H9 (cell line): Measurements from ENCODE around the gene CAMSAP2. TPM values are rescaled to one million over a fixed set of nuclear protein-coding genes. Genes with fewer than 3 reads are reported as not detected.

Experiments used
- DNase-seq: peaks from one replicate; pipeline ENCODE4 v3.0.0-alpha.2; 2017
- H2AFZ ChIP-seq: one replicate; pipeline ENCODE4 v1.6.1; 2013; ENCODE audit warnings: mild to moderate bottlenecking, low read length, control low read depth, moderate library complexity
- H2AK5ac ChIP-seq: 2 replicates; pipeline ENCODE4 v1.6.1; 2013; ENCODE audit warnings: low read length, control low read depth, mixed read lengths; ENCODE audit not compliant: insufficient read length
- H2BK120ac ChIP-seq: one replicate; pipeline ENCODE4 v1.6.1; 2013; ENCODE audit warnings: low read depth, mild to moderate bottlenecking, low read length, control low read depth, inconsistent platforms; ENCODE audit not compliant: poor library complexity, severe bottlenecking
- H2BK12ac ChIP-seq: 2 replicates; pipeline ENCODE4 v1.6.1; 2013; ENCODE audit warnings: low read length, control low read depth, mixed read lengths, low read depth; ENCODE audit not compliant: insufficient read length
- H2BK15ac ChIP-seq: 2 replicates; pipeline ENCODE4 v1.6.1; 2013; ENCODE audit warnings: low read depth, low read length, control low read depth
- H2BK20ac ChIP-seq: one replicate; pipeline ENCODE4 v1.6.1; 2013; ENCODE audit warnings: low read depth, mild to moderate bottlenecking, low read length, control low read depth, inconsistent platforms; ENCODE audit not compliant: poor library complexity, severe bottlenecking
- H2BK5ac ChIP-seq: 2 replicates; pipeline ENCODE4 v1.6.1; 2013; ENCODE audit warnings: low read length, control low read depth, mixed read lengths; ENCODE audit not compliant: insufficient read length
- H3K14ac ChIP-seq: 2 replicates; pipeline ENCODE4 v1.6.1; 2013; ENCODE audit warnings: low read length, control low read depth; ENCODE audit not compliant: insufficient read depth
- H3K18ac ChIP-seq: 2 replicates; pipeline ENCODE4 v1.6.1; 2013; ENCODE audit warnings: low read depth, mild to moderate bottlenecking, mixed read lengths, low read length, control low read depth; ENCODE audit not compliant: insufficient read length
- H3K23ac ChIP-seq: 2 replicates; pipeline ENCODE4 v1.6.1; 2013; ENCODE audit warnings: low read length, control low read depth, mixed read lengths, low read depth; ENCODE audit not compliant: insufficient read length
- H3K23me2 ChIP-seq: 2 replicates; pipeline ENCODE4 v1.6.1; 2013; ENCODE audit warnings: low read depth, mild to moderate bottlenecking, mixed read lengths, low read length, control low read depth; ENCODE audit not compliant: insufficient read length, poor library complexity, severe bottlenecking
- H3K27ac ChIP-seq: 2 replicates; pipeline ENCODE4 v1.5.1; 2013; ENCODE audit warnings: low read length, control low read depth, mixed read lengths, low read depth; ENCODE audit not compliant: insufficient read length
- H3K27me3 ChIP-seq: 2 replicates; pipeline ENCODE4 v1.6.1; 2013; ENCODE audit warnings: low read length, control low read depth, inconsistent platforms; ENCODE audit not compliant: insufficient read depth
- H3K4ac ChIP-seq: 2 replicates; pipeline ENCODE4 v1.6.1; 2013; ENCODE audit warnings: low read depth, mild to moderate bottlenecking, control low read depth, inconsistent platforms, low read length, moderate library complexity
- H3K4me1 ChIP-seq: 2 replicates; pipeline ENCODE4 v1.6.1; 2013; ENCODE audit warnings: low read length, control low read depth, inconsistent platforms; ENCODE audit not compliant: insufficient read depth
- H3K4me2 ChIP-seq: 2 replicates; pipeline ENCODE4 v1.6.1; 2013; ENCODE audit warnings: low read length, control low read depth, mixed read lengths; ENCODE audit not compliant: insufficient read length, insufficient read depth
- H3K56ac ChIP-seq: 2 replicates; pipeline ENCODE4 v1.6.1; 2013; ENCODE audit warnings: low read depth, mild to moderate bottlenecking, mixed read lengths, low read length, control low read depth; ENCODE audit not compliant: insufficient read length
- H3K79me1 ChIP-seq: 2 replicates; pipeline ENCODE4 v1.6.1; 2013; ENCODE audit warnings: low read depth, mild to moderate bottlenecking, moderate library complexity, low read length, control low read depth, inconsistent platforms; ENCODE audit not compliant: insufficient read depth, poor library complexity, severe bottlenecking
- H3K79me2 ChIP-seq: 2 replicates; pipeline ENCODE4 v1.6.1; 2013; ENCODE audit warnings: low read length, control low read depth, inconsistent platforms; ENCODE audit not compliant: insufficient read depth
- H3K9ac ChIP-seq: 2 replicates; pipeline ENCODE4 v1.6.1; 2013; ENCODE audit warnings: low read length, control low read depth, mixed read lengths; ENCODE audit not compliant: insufficient read length; ENCODE audit errors: extremely low read depth
- H3K9me3 ChIP-seq: one replicate; pipeline ENCODE4 v1.6.1; 2013; ENCODE audit warnings: low read depth, low read length, inconsistent platforms; ENCODE audit not compliant: control insufficient read depth
- H3T11ph ChIP-seq: one replicate; pipeline ENCODE4 v1.6.1; 2013; ENCODE audit warnings: mild to moderate bottlenecking, low read length, control low read depth, inconsistent platforms
- H4K20me1 ChIP-seq: one replicate; pipeline ENCODE4 v1.6.1; 2013; ENCODE audit not compliant: control insufficient read depth, insufficient read length, insufficient read depth
- H4K5ac ChIP-seq: 2 replicates; pipeline ENCODE4 v1.6.1; 2013; ENCODE audit warnings: low read depth, mild to moderate bottlenecking, mixed read lengths, low read length, control low read depth; ENCODE audit not compliant: insufficient read length
- H4K8ac ChIP-seq: replicated peaks from 2 replicates; pipeline ENCODE4 v1.6.1; 2013; ENCODE audit warnings: low read length, control low read depth, mixed read lengths, low read depth; ENCODE audit not compliant: insufficient read length
- H4K91ac ChIP-seq: 2 replicates; pipeline ENCODE4 v1.6.1; 2013; ENCODE audit warnings: low read depth, mild to moderate bottlenecking, moderate library complexity, mixed read lengths, low read length, control low read depth; ENCODE audit not compliant: insufficient read length
- H3K27ac Mint-ChIP-seq, 3 experiments: 2 replicates in 2 of 3; 3 replicates in 1 of 3; pipeline ENCODE4 v1.8.0; 2020 to 2021; ENCODE audit warnings: mixed read lengths in 3 of 3, mild to moderate bottlenecking in 1 of 3, moderate library complexity in 1 of 3
- H3K27me3 Mint-ChIP-seq: 2 replicates; pipeline ENCODE4 v1.8.0; 2021; ENCODE audit warnings: low read depth, mild to moderate bottlenecking, moderate library complexity, mixed read lengths
- H3K36me3 Mint-ChIP-seq, 3 experiments: 2 replicates in 2 of 3; 3 replicates in 1 of 3; pipeline ENCODE4 v1.8.0; 2020 to 2021; ENCODE audit warnings: low read depth in 3 of 3, mixed read lengths in 3 of 3; ENCODE audit not compliant: insufficient read depth in 1 of 3
- H3K4me1 Mint-ChIP-seq, 2 experiments: 2 replicates each; pipeline ENCODE4 v1.8.0; 2020; ENCODE audit warnings: mixed read lengths in 2 of 2
- H3K4me3 Mint-ChIP-seq, 2 experiments: 2 replicates in 1 of 2; 3 replicates in 1 of 2; pipeline ENCODE4 v1.8.0; 2020 to 2021; ENCODE audit warnings: mild to moderate bottlenecking in 2 of 2, mixed read lengths in 2 of 2, moderate library complexity in 1 of 2
- H3K9me3 Mint-ChIP-seq, 2 experiments: 2 replicates in 1 of 2; 3 replicates in 1 of 2; pipeline ENCODE4 v1.8.0; 2020; ENCODE audit warnings: mild to moderate bottlenecking in 2 of 2, mixed read lengths in 2 of 2, moderate library complexity in 1 of 2
- CTCF ChIP-seq: fragments of 200-600 bp; sonication (generic); conservative IDR thresholded peaks from 3 replicates; pipeline ENCODE4 v1.8.0; 2021; ENCODE audit warnings: antibody characterized with exemption, mild to moderate bottlenecking
- WGBS: extraction: QIAGEN DNeasy Blood & Tissue Kit; methylation state at CpG from one replicate; pipeline ENCODE4 v1.1.7; 2013; ENCODE audit warnings: missing lambda C conversion rate, low lambda C conversion rate, mixed read lengths; ENCODE audit not compliant: insufficient read length; ENCODE audit errors: extremely low coverage; 5-methylcytosine and 5-hydroxymethylcytosine counted together
- total RNA-seq: library from RNA; stranded (reverse); gene quantifications from 2 replicates; pipeline ENCODE4 v1.2.1, GENCODE V29; 2021

Gene CAMSAP2
- total RNA-seq, 1 experiment from 2014 or later = 33.7 TPM

GRCh38 chr1:200753650-200754198 lies 15.0 kb downstream of the CAMSAP2 start:
- no peaks in the 10 kb centered on the region for H3K27me3 Mint-ChIP-seq
- no peak overlapping the region for H4K5ac ChIP-seq
- H2AK5ac ChIP-seq = no peak overlapping the region
- H3K23me2 ChIP-seq = no peaks in the 10 kb centered on the region
- H2BK15ac ChIP-seq = no peak overlapping the region
- H3K79me1 ChIP-seq = peaks cover 2% of the 10 kb centered on the region
- no peak for DNase-seq
- no peaks in the 10 kb centered on the region for H3K27me3 ChIP-seq
- H4K8ac ChIP-seq = no peak overlapping the region
- no peak overlapping the region for H2BK20ac ChIP-seq
- H3K27ac Mint-ChIP-seq = peak overlapping the region in 1 of 3 experiments; percentile 42; a peak in 2 of 7 replicates
- H4K20me1 ChIP-seq = no peaks in the 10 kb centered on the region
- H3K9ac ChIP-seq = no peak overlapping the region
- H3K79me2 ChIP-seq = peaks cover 5% of the 10 kb centered on the region; the same call in 1 of the 2 replicates
- peaks cover 4 to 6% (median 5%) of the 10 kb centered on the region in 3 experiments; a peak in 5 of 7 replicates for H3K36me3 Mint-ChIP-seq
- H3K9me3 ChIP-seq = no peaks in the 10 kb centered on the region
- no peak overlapping the region for H4K91ac ChIP-seq
- no peak for TF ChIP-seq CTCF
- WGBS = no CpG with 5 or more reads among the region's 5 CpGs
- H2AFZ ChIP-seq = no peak overlapping the region
- peaks cover 3 to 7% of the 10 kb centered on the region in 2 experiments; a peak in 2 of 4 replicates for H3K4me1 Mint-ChIP-seq
- no peak overlapping the region; the same call in 1 of the 2 replicates for H3K14ac ChIP-seq
- no peaks in the 10 kb centered on the region for H3K9me3 Mint-ChIP-seq
- H3K4me1 ChIP-seq = no peaks in the 10 kb centered on the region
- H3K27ac ChIP-seq = no peak overlapping the region
- no peak overlapping the region for H3K4ac ChIP-seq
- H3K4me3 Mint-ChIP-seq = no peak overlapping the region
- no peak overlapping the region for H3K4me2 ChIP-seq
- no peak overlapping the region for H2BK12ac ChIP-seq
- H3K23ac ChIP-seq = no peak overlapping the region
- no peak overlapping the region for H3K56ac ChIP-seq
- H2BK120ac ChIP-seq = no peak overlapping the region
- H3T11ph ChIP-seq = no peak overlapping the region
- no peak overlapping the region for H3K18ac ChIP-seq
- H2BK5ac ChIP-seq = no peak overlapping the region
